H7 (cell line): ENCODE data around the gene ALS2CL. TPM values are rescaled to one million over a fixed set of nuclear protein-coding genes. Genes with fewer than 3 reads are reported as not detected.

Experiments used
- DNase-seq: peaks from one replicate; pipeline ENCODE4 v3.0.0; 2012
- H3K27me3 ChIP-seq: 2 replicates; pipeline ENCODE4 v1.6.0; 2011; ENCODE audit warnings: mild to moderate bottlenecking, low read length; ENCODE audit not compliant: control insufficient read depth, insufficient read depth
- H3K36me3 ChIP-seq: replicated peaks from 2 replicates; pipeline ENCODE4 v1.5.1; 2011; ENCODE audit warnings: low read length; ENCODE audit not compliant: control insufficient read depth, insufficient read depth
- H3K4me3 ChIP-seq: 2 replicates; pipeline ENCODE4 v1.5.1; 2011; ENCODE audit warnings: low read depth, mild to moderate bottlenecking, control low read depth, low read length, moderate library complexity; ENCODE audit not compliant: insufficient read depth
- total RNA-seq: library from RNA; depleted of rRNA; stranded (reverse); fragments of >200 nt; shearing (Covaris generic); gene quantifications from 2 replicates; pipeline ENCODE4 v1.2.3, GENCODE V29; 2014

The ALS2CL gene
- total RNA-seq, 1 experiment from 2014 or later = 4.9 TPM

GRCh38 chr3:46681387-46681786, 12.1 kb downstream of the ALS2CL start:
- Histone ChIP-seq H3K36me3 (no peaks in the 10 kb centered on the region; the same call in 1 of the 2 replicates), H3K4me3 (no peak overlapping the region), H3K27me3 (no peaks in the 10 kb centered on the region)
- no peak for DNase-seq

DNA sequence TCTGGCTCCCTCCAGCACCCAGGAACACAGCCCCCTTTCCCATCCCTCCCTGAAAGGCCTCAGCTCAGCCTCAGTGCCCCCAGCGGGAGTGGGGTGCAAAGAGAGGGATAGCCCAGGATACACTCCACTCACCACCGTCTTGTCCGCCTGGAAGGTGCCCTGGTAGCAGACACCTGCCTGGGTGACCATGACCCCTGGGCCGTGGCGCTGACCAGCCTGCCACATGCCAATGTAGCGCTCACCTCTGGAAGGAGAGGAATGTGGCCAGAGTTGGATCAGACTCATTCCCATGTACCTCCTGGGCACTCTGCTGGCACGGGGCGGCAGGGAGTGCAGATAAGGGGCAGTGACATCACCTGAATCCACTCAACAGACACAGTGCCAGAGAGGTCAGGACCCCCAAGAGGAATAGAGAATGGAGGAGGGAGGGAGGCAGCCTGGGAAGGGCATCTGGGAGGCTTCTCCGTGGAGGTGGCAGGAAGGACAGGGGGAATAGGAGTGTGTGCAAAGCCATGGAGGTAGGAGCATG, 13.1 kb downstream of the ALS2CL start:
- no peak for DNase-seq
- no peak overlapping the region for H3K4me3 ChIP-seq
- H3K36me3 ChIP-seq = no peaks in the 10 kb centered on the region; the same call in 1 of the 2 replicates
- no peaks in the 10 kb centered on the region for H3K27me3 ChIP-seq

DNA sequence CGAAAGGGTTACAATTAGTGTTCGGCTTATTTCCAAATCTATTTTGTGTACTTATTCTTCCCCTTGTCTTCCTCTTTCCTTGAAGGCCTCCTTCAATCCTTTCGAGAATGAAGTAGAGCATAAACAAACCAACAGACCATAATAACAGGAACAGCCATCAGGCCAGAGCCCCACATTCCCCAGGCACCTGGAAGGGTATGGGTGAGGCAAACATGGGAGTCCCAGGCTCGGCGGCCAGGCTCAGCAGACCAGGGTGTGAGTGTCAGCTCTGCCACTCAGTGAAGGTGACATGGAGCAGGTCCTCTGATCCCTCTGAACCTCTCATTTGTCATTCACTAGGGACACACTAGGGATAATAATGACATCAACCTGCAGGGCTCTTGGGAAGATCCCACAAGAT, 13.8 kb downstream of the ALS2CL start:
- no peak for DNase-seq

DNA sequence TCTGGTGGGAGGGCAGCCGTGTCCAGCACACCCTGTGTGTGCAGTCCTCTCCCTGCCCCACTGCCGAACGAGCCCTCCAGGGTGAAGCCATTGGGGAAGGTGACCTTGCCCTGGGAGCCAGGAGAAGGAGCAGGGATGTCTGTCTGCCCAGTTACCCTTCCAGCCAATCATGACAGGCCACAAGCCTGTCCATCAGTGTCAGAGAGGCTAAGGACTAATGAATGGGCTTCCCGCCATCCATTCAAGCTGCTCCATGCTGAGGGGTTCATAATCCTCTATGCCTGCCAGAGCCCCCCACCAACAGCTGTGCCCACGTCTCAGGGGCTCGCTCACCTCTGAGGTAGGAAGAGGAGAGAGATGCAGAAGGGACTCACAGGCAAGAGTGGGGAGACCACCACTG, 15.2 kb downstream of the ALS2CL start:
- DNase-seq = no peak
- Histone ChIP-seq H3K4me3 (no peak overlapping the region), H3K27me3 (no peaks in the 10 kb centered on the region), H3K36me3 (no peaks in the 10 kb centered on the region; the same call in 1 of the 2 replicates)

More for the DNA sequence above, 13.8 kb downstream of the ALS2CL start:
- Histone ChIP-seq H3K36me3 (no peaks in the 10 kb centered on the region; the same call in 1 of the 2 replicates), H3K4me3 (no peak overlapping the region), H3K27me3 (no peaks in the 10 kb centered on the region)

GRCh38 chr3:46677411-46677726, 16.1 kb downstream of the ALS2CL start:
- Histone ChIP-seq H3K4me3 (no peak overlapping the region), H3K36me3 (no peaks in the 10 kb centered on the region; the same call in 1 of the 2 replicates), H3K27me3 (no peaks in the 10 kb centered on the region)
- no peak for DNase-seq

DNA sequence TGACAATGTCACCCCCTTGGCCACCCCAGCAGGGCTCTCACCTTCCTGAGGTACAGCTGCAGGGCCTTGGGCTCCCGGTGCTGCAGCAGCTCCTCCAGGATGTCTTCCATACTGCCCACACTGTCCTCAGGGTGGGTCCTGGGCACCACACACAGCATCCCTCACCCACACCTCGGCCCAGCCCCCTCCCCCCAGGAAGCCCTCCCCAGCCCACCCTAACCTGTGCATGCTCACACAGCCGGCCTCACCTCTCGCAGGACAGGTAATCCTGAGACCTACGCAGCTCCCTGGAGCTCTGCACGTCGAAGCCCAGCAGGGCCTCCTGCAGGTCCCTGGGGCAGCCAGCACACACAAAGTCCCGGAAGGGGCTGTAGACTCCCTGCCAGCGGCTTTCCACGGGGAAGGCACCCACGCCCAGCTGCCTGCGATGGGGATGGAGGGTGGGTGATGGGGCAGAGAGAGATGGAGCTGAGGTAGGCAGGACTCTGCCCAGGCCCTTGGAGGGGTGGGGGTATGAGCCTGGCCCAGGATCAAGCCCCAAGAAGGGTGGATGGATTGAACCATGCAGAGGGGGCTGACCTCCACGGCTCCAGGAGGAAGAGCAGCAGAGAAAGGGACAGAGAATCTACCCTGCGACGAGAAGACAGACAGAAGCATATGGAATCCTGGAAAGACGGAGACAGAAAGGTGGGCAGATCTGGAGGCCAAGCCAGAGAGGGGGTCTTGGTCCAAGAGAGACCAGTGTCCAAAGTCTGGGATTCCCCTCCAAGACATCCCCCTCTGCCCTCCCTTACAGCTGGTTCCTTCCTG, 16.7 kb downstream of the ALS2CL start:
- no peak for DNase-seq
- no peaks in the 10 kb centered on the region for H3K36me3 ChIP-seq
- H3K4me3 ChIP-seq = no peak overlapping the region
- no peaks in the 10 kb centered on the region for H3K27me3 ChIP-seq

GRCh38 chr3:46675843-46676567, 17.5 kb downstream of the ALS2CL start:
- Histone ChIP-seq H3K4me3 (no peak overlapping the region), H3K36me3 (no peaks in the 10 kb centered on the region), H3K27me3 (no peaks in the 10 kb centered on the region)
- no peak for DNase-seq

DNA sequence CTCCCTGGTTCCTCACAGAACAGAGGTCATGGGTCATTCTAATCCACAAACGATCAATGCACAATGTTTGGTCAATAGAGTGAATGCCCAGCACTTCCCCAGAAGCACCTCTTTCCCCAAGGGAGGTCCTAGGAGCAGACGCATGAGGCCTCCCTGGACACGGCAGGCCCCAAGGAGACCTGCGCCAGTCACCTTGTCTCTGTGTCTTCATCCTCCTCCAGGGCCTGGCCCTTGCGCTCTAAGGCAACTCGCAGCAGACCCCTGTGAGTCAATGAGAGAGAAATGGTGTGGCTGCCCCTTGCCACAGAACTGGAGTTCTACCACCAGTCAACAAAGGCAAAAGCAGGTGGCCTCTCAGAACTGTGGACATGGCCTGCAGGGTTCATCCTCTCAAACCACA, 18.1 kb downstream of the ALS2CL start:
- no peak for DNase-seq
- no peak overlapping the region for H3K4me3 ChIP-seq
- no peaks in the 10 kb centered on the region for H3K27me3 ChIP-seq
- H3K36me3 ChIP-seq = no peaks in the 10 kb centered on the region

- no peak overlapping the region for H3K4me3 ChIP-seq
- H3K36me3 ChIP-seq = no peaks in the 10 kb centered on the region
- H3K27me3 ChIP-seq = no peaks in the 10 kb centered on the region
- no peak for DNase-seq
Measured at GRCh38 chr3:46674031-46674845, 19.2 kb downstream of the ALS2CL start.

- Histone ChIP-seq H3K4me3 (no peak overlapping the region), H3K36me3 (no peaks in the 10 kb centered on the region), H3K27me3 (no peaks in the 10 kb centered on the region)
- DNase-seq = peak; percentile 51
Measured at GRCh38 chr3:46673151-46674030, 20.1 kb downstream of the ALS2CL start.

- Histone ChIP-seq H3K4me3 (no peak overlapping the region), H3K27me3 (no peaks in the 10 kb centered on the region), H3K36me3 (no peaks in the 10 kb centered on the region)
- DNase-seq = peak; percentile 30
Measured at GRCh38 chr3:46672349-46672695, 21.2 kb downstream of the ALS2CL start.

- no peak overlapping the region for H3K4me3 ChIP-seq
- no peaks in the 10 kb centered on the region for H3K36me3 ChIP-seq
- peak; percentile 29 for DNase-seq
- no peaks in the 10 kb centered on the region for H3K27me3 ChIP-seq
Measured at GRCh38 chr3:46671541-46672348, 21.7 kb downstream of the ALS2CL start.

DNA sequence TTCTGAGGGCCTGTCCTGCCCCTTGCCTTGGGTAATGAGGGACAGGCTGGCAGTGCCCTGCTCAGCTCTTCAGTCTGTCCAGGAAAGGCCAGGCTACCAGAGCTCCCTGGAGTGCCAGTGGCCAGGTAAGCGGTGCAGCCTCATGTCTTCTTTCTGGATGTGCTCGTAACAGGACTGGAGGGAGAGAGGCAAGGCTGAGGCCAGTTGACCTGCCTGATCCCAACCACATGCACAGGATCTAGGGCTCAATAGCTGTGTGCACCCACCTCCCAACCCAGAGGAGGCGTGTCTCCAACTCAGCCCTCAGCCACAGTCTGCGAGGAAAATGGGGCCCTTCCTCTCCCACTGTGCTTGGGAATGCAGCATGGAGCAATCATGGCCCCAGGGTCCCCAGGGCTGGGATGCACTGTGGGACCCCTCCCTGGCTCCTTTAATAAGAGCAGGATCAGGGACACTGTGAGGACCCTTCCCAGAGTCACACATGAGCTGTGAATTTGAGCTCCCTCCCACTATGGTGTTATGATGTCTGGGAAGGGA, 22.5 kb downstream of the ALS2CL start:
- peak; percentile 37 for DNase-seq
- no peak overlapping the region for H3K4me3 ChIP-seq
- H3K27me3 ChIP-seq = no peaks in the 10 kb centered on the region
- no peaks in the 10 kb centered on the region for H3K36me3 ChIP-seq
